Smooth muscle cell of the brain vasculature (primary cell): ENCODE results near the gene PPP1R1C.
A peak's percentile ranks its signal among the peaks of the same experiment; 100 is the strongest.
"Not testable (repeated sequence)": the region's sequence is repeated elsewhere in the genome, so short reads cannot be mapped to it uniquely, and the experiment has no call there.

Experiments used
- DNase-seq: peaks from one replicate; pipeline ENCODE4 v3.0.0-alpha.2; 2012; ENCODE audit warnings: low read depth, low spot score

Gene PPP1R1C

DNA sequence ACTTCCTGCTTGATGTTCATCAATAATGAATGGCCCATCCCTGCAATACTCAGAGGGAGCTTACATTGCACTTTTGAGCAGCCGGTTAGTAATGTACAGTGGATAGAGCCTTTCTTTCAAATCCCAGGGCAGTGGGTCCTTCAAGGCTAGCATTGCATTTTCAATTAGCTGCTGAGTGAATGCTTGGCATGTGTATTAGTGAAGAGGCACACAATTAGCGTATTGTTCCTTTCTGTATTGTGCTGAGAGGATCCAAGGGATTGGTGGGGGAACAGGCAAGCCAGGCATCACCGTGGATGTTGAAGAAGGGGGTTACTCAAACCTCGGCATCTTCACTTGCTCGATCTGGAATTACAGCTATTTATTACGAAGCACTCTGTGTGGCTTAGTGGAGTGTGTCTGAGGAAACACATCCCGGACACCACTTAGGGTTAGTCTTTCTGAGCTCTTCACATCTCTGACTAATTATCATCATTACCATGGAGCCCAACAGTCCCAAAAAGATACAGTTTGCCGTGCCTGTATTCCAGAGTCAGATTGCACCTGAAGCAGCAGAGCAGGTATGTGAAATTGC lies at the start of gene PPP1R1C:
Gene PPP1R1C, plus strand, starts transcription at position 222 of the 574 bp plus-strand sequence. Its CDS starts 258 bp downstream, at position 480.
- no peak for DNase-seq

DNA sequence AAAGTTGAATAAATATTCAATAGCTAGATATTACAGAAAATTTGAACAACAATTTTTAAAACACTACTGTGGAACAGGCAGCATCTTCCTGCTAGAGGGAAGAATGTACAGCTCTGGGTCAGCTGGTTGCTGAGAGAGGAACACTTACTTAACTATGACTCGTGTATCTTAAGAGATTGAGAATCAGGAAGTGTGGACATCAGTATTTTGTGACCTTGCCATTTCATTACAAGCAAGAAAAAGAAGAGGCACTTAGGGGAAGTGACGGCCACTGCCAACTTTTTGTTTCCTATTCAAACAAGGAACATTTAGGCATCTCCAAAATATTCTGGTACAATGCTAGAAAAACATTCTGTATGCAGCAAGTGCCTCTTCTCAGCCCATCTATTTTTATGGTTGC lies 48.2 kb upstream of the PPP1R1C start:
- DNase-seq: no peak

- DNase-seq: no peak
Measured at GRCh38 chr2:181943411-181944124, 42.1 kb upstream of the PPP1R1C start.

GRCh38 chr2:181944164-181944913 lies 41.3 kb upstream of the PPP1R1C start:
- DNase-seq: peak; percentile 47

DNA sequence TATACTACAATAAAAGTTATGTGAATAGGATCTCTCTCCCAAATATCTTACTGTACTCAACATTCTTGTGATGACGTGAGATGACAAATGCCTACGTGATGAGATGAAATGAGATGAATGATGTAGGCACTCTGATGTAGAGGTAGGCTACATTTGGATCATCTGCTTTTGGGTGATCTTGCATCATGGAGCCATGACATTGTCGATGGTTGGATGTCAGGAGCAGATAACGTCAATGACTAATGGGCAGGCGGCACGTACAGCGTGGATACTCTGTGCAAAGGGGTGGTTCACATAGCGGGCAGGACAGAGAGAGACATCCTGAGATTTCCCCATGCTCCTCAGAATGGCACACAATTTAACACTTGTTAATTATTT lies 40.8 kb upstream of the PPP1R1C start:
- DNase-seq: no peak

DNA sequence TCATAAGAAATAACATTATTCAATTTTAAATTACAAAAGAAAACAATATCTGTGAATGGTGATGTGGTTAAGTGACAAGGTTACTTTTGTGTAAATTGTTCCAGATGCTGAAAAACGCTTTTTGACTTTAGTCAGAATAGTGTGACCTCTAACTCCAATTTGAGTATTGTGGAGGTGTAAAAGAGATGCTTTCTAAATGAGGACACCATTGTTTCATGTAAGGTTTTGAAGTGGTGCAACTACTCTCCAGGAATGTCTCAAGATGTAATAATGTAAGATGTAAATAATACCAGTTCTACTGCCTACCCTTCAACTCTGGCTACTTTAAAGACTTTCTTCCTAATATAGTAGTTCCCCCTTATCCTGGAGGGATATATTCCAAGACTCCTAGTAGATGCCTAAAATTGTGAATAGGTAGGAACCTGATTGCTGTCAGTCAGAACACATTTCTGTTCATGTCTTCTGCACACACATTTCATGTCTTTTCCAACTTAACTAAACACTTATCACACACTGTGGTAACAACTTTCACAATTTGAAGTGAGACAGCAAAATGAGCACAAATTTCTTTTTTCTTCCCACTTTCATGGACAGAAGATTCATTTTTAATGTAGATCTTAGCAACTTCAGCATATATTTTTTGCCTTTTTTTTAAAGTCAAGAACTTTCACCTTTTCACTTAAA lies 39.1 kb upstream of the PPP1R1C start:
- no peak for DNase-seq

DNA sequence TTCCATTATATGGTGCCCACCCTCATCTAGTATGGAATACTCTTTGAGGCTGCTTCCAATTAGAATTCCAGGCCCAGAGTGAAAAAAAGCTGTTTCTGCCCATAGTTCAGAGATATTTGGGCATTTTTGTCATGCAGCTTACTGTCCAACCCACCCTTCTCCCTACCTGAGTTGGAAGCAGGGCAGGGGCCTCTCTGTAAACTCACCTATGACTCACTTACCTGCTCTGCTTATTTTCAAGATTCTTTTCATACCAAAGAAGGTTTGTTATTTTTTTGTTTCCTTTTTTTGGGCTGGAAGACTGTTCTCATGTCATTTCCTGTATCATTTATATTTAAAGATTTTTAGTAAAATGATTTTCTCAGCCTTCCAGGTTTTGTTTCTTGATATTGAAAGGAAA lies 38.4 kb upstream of the PPP1R1C start:
- DNase-seq: no peak

DNA sequence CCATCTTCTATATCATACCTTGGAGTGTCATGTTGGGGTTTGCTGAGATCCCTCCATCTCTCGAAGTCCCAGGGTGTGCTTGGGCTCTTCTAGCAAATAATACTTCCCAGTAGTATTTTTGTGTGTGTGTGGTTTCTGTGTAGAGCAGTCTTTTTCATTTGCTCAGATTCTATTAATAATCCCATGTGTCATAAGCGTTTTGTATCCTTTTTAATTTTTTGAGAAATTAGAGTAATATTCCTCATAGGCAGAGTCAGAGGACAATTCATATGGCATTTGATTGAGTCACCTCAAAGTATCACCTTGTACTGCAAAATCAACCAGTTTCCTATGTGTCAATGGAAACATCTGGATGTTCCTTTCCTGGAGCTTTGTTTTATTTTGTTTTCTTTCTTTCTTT lies 37.4 kb upstream of the PPP1R1C start:
- no peak for DNase-seq

DNA sequence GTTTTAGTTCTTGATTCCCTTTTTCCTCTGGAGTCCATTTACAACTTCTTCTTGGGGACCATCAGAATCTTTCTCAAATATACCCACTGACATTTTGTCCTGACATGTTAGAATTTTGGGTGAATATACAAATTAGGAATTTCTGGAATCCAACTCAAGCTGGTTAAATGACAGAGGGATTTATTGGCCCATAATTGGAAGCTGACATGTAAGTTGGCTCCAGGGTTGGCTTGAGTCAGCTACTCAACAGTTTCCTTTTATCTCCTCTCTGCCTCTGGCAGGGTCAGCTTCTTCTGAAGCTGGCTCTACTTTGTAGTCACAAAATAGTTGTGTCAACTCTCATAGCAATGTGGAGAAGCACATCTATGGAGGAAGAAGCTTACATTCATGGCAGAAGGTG lies 36.6 kb upstream of the PPP1R1C start:
- DNase-seq: no peak

DNA sequence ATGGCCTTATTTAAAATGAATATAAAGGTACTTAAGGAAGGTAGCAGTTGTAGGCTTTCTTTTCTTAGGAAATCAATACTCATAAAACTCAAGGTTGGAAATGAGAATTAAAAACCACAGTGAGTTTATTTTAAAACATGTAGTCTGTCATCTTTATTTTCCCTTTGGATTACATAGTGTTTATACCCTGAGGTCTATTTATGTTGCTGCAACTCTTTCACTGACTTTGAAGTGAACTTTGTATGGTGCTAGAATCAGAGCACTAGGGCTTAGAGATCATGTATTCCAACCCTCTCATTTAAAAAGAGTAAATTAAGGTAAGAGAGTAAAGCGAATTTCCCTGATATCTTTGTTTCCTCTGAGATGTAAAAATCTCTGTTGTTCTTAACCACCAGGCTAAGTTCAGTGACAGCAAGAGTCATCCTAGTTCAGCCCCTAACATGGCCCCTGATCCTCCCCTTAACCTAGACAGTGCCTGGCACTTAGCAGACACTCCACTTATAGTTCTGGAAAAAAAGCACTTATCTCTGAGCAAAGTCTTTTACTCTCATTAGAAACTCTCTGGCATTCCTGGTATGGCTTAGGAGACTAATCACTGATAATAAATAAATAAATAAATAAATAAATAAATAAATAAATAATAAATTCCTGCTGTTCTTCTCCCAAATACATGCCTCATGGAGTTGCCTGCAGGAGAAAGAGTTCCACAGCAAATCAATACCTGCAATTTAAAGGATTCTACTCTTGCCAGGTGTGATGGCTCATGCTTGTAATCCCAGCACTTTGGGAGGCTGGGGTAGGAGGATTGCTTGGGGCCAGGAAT lies 33.0 kb upstream of the PPP1R1C start:
- no peak for DNase-seq

GRCh38 chr2:181953881-181954537 lies 31.6 kb upstream of the PPP1R1C start:
- peak; percentile 52 for DNase-seq

GRCh38 chr2:181954538-181954883 lies 31.1 kb upstream of the PPP1R1C start:
- DNase-seq: no peak

DNA sequence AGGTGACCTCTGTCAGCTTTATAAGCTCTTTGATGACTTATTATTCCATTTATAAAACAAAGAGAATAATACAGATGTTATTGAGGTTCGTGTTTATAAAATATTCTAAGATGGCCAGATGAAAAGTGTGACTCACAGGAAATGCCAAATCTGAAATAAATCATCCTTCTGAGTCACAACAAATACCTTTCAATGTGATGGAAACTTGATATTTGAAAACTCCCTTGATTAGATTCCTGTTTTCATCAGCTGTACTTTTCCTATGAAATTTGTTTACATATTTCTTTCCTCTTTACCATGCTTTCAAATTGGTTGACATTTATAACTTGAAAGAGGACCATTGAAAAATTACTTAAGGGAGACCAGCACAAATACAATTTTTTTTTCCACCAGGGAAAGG lies 30.6 kb upstream of the PPP1R1C start:
- no peak for DNase-seq

DNA sequence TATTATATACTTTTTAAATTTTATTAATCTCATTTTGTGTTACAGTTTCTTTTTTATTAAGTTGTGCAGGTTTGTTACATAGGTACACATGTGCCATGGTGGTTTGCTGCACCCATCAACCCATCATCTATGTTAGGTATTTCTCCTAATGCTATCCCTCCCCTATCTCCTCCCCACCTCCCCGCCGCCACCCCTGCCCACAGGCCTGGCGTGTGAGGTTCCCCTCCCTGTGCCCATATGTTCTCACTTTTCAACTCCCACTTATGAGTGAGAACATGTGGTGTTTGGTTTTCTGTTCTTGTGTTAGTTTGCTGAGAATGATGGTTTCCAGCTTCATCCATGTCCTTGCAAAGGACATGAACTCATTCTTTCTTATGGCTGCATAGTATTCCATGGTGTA lies 29.8 kb upstream of the PPP1R1C start:
- not testable (repeated sequence) for DNase-seq

DNA sequence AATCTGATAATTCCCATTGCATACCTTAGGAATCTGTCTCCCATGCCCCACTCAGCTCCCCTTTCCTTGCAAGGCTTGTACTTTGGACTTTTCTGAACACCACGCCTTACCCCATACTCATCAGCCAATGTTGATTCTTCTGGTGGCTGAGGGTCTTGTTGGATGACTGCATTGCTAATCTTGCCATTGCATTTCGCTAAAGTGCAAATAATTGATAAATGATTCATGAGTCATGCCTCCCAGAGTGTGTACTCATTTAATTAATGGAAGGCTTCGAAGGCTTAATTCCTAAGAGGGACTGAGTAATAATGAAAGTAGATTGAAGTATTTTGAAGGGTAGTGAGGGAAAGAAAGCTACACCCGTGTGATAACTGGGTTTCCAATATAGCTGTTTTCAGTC lies 28.0 kb upstream of the PPP1R1C start:
- no peak for DNase-seq

GRCh38 chr2:181958726-181959125 lies 26.9 kb upstream of the PPP1R1C start:
- no peak for DNase-seq

- DNase-seq: no peak
Measured at GRCh38 chr2:181959508-181959907, 26.1 kb upstream of the PPP1R1C start.

- DNase-seq: not testable (repeated sequence)
Measured at GRCh38 chr2:181961167-181961566, 24.5 kb upstream of the PPP1R1C start.

DNA sequence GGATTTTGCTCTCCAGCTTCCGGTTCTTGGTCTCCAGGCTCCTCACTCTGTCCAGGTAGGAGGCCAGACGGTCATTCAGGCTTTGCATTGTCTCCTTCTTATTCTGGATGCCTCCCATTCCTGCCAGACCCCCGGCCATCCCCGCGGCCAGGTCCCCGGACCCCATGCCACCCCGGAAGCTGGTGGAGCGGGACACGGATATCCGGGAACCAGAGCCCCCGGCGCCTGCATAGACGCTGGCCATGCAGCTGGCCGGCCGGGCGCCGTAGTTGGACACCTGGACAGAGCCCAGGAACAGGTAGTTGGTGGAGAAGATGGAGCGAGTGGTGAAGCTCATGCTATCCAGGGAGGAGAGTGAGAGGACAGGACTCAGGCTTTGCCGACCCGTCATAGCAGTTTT lies 23.5 kb upstream of the PPP1R1C start:
- DNase-seq: no peak

DNA sequence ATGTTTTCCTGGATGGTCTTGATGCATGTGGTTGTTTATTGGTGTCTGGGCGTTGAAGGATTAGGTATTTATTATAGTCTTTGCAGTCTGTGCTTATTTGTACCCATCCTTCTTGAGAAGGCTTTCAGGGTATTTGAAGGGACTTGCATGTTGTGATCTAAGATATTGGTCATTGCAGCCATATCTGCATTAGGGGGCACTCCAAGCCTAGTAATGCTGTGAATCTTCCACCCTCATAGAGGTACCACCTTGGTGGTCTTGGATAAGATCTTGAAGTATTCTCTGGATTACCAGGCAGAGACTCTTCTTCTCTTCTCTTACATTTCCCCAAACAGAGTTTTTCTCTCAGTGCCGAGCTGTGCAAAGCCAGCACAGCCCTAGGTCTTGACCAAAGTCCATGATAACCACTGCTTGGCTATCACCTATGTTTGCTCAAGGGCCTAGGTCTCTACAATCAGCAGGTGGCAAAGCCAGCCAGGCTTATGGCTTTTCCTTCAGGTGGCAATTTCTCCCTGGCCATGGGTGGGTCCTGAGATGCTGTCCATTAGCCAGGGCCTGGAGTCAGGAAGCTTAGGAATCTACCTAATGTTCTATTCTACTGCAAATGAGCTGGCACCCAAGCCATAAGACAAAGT lies 15.4 kb upstream of the PPP1R1C start:
- DNase-seq: no peak

GRCh38 chr2:181971032-181971431 lies 14.6 kb upstream of the PPP1R1C start:
- no peak for DNase-seq
